Myocyte (in vitro differentiated cells): ENCODE data around the gene OGDHL. TPM values are rescaled to one million over a fixed set of nuclear protein-coding genes. Genes with fewer than 3 reads are reported as not detected.
A peak's percentile ranks its signal among the peaks of the same experiment; 100 is the strongest.
"Not testable (repeated sequence)": the region's sequence is repeated elsewhere in the genome, so short reads cannot be mapped to it uniquely, and the experiment has no call there.

Experiments
- DNase-seq: peaks from one replicate; pipeline ENCODE4 v3.0.0-alpha.2; 2012; ENCODE audit warnings: low read depth
- total RNA-seq: library from RNA; depleted of rRNA; stranded (reverse); fragments of >200 nt; gene quantifications from 2 replicates; pipeline ENCODE4 v1.2.3, GENCODE V29; 2014

Gene OGDHL
- total RNA-seq, 1 donor from 2014 or later: 0.05 TPM

DNA sequence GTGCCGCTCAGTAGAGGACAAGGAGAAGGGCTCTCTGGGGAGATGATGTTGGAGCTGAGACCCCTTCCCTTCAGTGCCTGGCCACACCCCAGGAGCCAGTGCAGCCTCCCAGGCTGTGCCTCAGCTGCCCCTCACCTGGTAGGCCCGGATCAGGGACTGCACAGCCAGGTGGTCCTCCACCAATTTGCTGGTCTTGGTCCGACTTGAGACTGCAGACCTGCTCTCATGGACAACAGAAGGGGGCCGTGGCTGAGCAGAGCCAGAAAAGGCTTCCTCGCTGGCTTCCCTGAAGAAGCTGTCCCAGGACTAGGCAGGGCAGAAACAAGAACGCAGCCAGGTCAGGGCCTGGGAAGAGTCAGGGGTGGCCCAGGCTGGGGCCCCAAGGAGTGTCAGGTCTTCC, 5.5 kb downstream of the OGDHL start:
- DNase-seq: no peak

DNA sequence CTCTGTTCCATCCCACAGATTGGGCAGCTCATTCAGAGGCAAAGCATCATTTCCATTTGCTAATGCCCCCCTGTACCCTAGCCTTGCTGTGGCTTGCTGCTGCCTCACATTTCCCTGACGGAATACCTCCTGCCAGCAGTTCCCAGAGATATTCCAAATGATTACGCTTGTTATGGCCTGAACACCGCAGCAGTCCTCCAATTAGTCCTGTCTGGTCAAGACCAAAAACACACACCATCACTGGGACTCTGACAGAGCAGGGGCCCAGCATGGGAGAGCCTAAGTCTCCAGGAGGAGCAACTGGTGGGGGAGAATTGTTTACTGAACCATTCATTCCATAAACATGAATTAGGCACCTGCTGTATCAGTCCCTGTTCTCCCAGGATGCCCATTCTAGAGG, 6.1 kb downstream of the OGDHL start:
- DNase-seq: no peak

DNA sequence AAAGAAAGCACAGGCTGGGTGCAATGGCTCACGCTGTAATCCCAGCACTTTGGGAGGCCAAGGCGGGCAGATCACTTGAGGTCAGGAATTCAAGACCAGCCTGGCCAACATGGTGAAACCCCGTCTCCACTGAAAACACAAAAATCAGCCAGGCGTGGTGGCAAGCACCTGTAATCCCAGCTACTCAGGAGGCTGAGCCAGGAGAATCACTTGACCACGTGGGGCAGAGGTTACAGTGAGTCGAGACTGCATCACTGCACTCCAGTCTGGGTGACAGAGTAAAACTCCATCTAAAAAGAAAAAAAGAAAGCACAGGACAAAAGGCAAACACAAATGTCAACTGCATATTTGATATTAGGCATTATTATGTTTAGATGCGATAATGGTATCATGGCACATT, 7.2 kb downstream of the OGDHL start:
- DNase-seq: not testable (repeated sequence)

GRCh38 chr10:49752584-49752983, 9.5 kb downstream of the OGDHL start:
- no peak for DNase-seq

- no peak for DNase-seq
Observed at GRCh38 chr10:49751636-49752510, 10.2 kb downstream of the OGDHL start.

- DNase-seq: no peak
Observed at GRCh38 chr10:49751216-49751615, 10.9 kb downstream of the OGDHL start.

GRCh38 chr10:49750546-49750945, 11.6 kb downstream of the OGDHL start:
- DNase-seq: no peak

DNA sequence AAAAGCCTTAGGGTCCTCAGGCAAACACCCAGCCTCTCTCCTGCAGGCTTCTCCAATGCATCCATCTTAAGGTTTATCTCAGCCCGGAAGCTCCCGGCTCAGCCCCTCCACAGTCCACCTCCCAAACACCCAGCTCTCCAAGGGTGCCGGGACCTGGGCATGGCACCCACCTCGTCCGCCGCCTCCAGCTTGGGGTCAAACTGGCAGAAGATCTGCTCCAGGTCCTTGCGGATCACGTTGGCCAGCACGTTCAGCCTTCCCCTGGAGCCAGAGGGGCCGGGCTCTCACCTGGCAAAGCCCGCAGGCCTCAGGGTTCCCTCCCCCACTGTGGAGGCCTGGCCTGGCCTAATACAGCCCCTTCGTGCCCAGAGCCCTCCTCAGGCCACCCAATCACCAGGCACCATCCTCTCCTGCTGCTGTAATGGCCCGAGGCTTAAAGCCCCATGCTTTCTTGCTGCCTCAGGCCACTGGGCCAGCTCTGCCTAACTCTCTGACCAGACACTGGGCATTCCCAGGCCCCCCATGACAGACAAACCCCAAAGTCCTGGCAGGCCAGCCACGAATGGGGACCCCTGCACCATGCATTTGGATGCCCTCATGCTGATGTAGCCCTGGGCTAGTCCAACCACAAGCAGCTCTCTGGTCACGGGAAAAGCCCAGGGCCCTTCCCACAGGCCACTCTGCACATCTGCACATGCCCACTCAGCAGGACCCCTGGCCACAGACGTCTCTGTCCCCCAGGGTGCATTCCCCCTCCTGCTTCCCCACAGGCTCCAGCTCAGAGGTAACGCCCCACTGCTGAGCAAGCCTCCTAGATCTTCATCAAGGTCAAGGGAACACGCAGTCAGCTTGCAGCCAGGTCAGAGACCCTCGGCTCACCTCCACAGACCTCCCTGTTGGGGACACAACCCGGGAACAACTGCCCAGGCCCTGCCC, 12.3 kb downstream of the OGDHL start:
- DNase-seq: no peak

DNA sequence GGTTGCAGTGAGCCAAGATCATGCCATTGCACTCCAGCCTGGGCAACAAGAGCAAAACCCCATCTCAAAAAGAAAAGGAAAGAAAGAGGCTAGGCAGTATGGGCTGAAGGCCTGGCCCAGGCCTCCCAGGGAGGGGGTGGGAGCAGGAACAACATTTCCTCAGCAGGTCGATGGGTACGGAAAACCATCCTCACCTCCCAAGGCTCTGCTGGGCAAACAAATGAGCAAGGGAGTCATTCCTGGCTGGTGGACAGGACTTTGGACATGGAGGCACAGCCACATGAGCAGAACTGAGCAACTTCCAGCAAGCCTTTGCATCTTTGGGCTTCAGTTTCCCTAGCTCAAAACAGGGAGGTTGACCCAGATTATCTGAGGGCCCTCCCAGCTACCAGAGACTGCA, 13.0 kb downstream of the OGDHL start:
- DNase-seq: no peak

DNA sequence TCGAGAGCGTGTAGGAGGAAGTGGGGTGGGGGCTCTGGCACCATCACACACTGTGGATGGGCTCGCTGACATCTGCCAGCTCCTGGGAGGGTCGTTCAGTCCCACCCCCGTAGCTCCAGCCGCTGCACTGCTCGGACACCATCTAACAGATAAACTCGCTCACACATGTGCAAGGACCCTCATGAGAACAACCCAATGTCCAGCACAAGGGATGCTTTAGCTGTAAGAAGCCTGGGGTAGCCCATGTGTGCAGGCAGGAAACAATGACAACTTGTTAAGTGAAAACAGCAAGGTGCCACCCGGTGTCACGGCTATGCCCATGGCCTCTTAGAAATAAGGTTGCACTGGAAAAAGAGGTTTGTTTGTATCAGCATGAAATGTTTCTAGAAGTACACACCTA, 14.1 kb downstream of the OGDHL start:
- DNase-seq: no peak

DNA sequence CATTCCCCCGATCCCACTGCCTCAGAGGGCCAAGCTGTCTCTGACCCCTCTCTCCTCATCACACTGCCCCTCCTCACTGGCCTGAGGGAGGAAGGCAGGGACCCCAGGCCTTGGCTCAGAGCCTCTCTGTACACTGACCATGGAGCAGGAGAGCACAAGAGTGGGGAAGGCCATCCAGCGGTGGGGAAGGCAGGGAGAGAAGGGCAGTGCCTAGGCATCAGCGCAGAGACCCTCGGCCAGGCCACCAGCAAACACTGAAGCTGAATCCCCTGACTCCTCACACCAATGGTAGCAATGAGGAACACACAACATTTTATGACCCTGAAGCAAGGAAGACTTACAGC, 14.8 kb downstream of the OGDHL start:
- DNase-seq: no peak

GRCh38 chr10:49746626-49747302, 15.4 kb downstream of the OGDHL start:
- no peak for DNase-seq

GRCh38 chr10:49745756-49746155, 16.4 kb downstream of the OGDHL start:
- DNase-seq: no peak

DNA sequence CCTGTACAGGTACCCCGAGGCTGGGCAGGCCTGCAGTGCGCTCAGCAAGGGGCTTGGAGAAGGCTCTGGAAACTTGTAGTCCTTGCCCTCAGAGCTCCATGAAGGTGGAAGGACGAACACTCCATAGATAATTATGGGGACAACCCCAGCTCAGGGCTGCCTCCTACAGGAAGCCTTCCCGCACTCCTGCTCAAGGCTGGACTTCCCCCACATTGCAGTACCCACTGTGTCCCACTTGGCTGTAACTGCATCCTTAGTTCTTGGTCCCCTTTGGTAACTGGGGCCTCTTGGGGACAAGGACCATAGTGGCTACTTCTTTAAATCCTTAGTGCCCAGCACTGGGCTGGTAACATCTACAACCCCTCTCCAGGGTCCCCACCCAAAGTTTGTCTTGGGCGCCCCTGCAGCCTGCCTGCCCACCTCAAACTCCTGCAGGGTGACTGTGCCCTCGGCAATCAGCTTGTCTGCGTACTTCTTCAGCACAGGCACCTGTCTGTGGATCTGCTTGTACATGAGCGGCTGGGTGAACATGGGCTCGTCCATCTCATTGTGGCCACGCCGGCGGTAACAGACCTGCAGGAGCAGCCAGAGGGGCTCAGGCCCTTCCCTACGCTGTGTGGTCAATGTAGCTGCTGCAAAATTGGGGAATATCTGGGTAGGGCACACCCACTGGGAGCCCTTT, 17.1 kb downstream of the OGDHL start:
- no peak for DNase-seq

- no peak for DNase-seq
Observed at GRCh38 chr10:49744091-49744685, 17.9 kb downstream of the OGDHL start.

DNA sequence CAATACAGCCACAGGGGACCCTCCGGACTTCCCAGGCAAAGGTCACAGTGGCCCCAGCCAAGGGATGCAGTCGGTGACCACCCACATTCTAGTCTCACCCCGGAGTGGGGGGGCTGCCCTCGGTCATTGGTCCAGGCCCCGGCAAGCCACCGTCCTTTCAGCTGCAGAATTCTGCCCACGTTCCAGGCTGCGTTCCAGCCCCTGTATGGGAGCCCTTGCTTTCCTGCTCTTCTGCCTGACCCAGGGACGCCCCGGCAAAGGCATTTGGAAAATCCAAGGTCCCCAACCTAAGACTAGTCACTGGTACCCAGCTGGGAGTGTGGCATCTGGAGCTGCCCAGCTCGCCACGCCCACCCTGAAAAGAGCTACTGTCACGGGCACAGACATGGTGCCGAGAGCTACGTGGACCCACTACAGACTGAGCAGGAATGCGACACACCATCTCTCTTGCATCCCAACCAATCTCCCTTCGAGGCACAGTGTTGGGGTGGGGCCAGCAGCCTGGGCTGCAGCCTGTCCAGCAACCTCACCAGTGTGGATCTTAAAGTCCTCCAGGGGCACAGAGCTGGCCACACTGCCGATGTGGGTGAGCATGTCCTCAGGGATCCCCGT, 18.6 kb downstream of the OGDHL start:
- DNase-seq: no peak

- no peak for DNase-seq
Observed at GRCh38 chr10:49742683-49743463, 19.2 kb downstream of the OGDHL start.

DNA sequence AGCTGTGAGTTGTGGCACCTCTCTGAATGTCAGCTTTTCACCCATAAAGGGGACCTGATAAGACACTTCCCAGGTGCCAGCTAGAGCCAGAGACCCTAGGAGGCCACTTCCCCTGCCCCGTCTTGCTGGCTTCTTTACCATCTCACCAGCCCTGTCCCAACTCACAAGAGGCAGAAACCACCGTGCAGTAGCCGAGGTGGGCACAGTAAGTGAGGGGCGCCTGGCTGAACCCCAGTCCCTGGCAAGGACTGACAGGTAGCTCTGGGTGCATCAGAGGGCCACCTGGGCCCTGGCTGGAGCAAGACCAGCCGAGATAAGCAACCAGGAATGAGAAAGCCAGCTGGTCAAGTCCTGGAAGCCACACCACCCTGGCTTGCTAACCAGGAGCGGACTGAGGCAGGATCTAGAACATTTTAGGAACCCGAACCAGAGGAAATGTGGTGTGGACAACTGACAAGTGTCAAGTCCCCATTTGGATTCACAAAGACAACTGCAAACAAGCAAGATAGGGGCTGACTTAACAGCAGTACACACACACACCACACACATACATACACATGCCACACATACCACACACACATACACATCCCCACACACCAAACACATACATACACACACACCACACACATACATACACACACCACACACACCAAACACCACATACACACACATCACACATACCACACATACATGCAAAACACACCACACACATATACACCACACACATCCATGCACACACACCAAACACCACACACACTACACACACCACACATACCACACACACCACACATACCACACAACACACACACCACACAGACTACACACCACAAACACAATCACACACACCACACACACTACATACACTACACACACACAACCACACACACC, 20.8 kb downstream of the OGDHL start:
- DNase-seq: peak; percentile 2
